Pulmonary artery endothelial cell (primary cell): ENCODE measurements around the gene PROSER3. TPM values are rescaled to one million over a fixed set of nuclear protein-coding genes. Genes with fewer than 3 reads are reported as not detected.
"Not testable (repeated sequence)": the region's sequence is repeated elsewhere in the genome, so short reads cannot be mapped to it uniquely, and the experiment has no call there.

ENCODE experiments used
- DNase-seq: peaks from one replicate; pipeline ENCODE4 v3.0.0-alpha.2; 2011; ENCODE audit warnings: low read depth, low spot score
- total RNA-seq: library from RNA; depleted of rRNA; stranded (reverse); fragments of >200 nt; gene quantifications from 2 replicates; pipeline ENCODE4 v1.2.3, GENCODE V29; 2014

PROSER3 gene
- total RNA-seq, 1 donor from 2014 or later: 3.8 TPM

GRCh38 chr19:35753634-35754369, 4.2 kb upstream of the PROSER3 start:
- DNase-seq: no peak

DNA sequence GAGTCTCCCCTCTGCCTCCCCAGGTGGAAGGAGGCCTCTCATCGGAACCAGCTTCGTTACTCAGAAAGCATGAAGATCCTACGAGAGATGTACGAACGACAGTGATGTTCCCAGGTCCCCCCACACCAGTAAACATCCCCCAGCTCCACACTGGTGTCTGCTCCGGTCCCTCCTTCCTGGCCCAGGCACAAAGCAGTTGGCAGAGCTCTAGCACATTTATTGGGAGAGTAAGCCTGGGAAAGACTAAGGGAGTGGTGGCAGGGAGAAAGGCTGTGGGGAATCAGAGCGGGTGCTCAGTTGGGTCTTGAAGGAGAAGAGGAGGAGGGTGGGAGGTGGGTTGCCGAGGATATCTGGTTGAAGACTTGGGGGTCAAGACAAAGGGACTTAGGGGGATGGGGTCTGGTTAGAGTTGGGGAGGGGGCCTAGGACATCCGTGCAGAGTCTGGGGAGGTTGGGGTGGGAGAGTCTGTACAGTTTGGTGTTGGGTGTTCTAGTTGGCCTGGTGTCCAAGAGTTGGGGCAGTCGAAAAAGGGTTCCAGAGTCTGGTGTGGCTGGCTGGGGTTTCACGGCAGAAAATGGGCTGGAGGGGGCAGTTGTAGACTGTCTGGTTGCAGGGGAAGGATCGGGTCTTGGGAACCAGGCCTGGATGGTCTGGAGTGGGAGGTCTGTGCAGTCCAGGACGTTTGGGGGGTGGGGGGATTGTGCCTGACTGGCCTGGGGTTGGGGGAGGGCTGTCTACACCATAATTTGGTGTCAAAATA, 3.4 kb upstream of the PROSER3 start:
- no peak for DNase-seq

- DNase-seq: no peak
These were observed 2.8 kb upstream of the PROSER3 start for GRCh38 chr19:35755131-35755549.

GRCh38 chr19:35755550-35756376, 2.2 kb upstream of the PROSER3 start:
- no peak for DNase-seq

GRCh38 chr19:35756377-35757230, 1.4 kb upstream of the PROSER3 start, which contains the start of gene HSPB6:
HSPB6 (minus strand) TSS chr19:35757029; CDS start chr19:35757008, 21 bp downstream.
- no peak for DNase-seq

- DNase-seq: no peak
These were observed 686 bp upstream of the PROSER3 start for GRCh38 chr19:35757231-35757748.

GRCh38 chr19:35759697-35760096, 1.7 kb downstream of the PROSER3 start:
- no peak for DNase-seq

GRCh38 chr19:35760711-35761349, 2.9 kb downstream of the PROSER3 start:
- no peak for DNase-seq

- no peak for DNase-seq
These were observed 6.7 kb downstream of the PROSER3 start for GRCh38 chr19:35764432-35765315.

- DNase-seq: no peak
These were observed 8.7 kb downstream of the PROSER3 start for GRCh38 chr19:35766571-35767104.

GRCh38 chr19:35767288-35768081, 9.5 kb downstream of the PROSER3 start:
- no peak for DNase-seq

DNA sequence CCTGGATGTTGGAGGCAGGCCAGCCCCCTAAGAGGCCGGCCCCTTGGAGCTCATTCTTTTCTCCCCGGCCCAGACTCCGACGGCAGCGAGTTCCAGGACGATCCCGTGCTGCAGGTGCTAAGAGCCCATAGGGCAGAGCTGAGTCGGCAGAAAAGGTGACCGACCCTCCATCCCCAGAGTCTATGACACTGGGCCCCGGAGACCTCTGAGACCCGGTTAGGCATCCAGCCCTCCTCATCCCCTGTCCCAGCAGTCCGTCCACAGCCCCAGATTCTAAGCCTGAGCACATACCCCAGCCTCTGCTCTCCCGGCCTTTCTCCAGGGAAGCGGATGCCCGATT, 10.1 kb downstream of the PROSER3 start:
- DNase-seq: no peak

- DNase-seq: not testable (repeated sequence)
These were observed 14.4 kb downstream of the PROSER3 start for GRCh38 chr19:35772362-35772761.

DNA sequence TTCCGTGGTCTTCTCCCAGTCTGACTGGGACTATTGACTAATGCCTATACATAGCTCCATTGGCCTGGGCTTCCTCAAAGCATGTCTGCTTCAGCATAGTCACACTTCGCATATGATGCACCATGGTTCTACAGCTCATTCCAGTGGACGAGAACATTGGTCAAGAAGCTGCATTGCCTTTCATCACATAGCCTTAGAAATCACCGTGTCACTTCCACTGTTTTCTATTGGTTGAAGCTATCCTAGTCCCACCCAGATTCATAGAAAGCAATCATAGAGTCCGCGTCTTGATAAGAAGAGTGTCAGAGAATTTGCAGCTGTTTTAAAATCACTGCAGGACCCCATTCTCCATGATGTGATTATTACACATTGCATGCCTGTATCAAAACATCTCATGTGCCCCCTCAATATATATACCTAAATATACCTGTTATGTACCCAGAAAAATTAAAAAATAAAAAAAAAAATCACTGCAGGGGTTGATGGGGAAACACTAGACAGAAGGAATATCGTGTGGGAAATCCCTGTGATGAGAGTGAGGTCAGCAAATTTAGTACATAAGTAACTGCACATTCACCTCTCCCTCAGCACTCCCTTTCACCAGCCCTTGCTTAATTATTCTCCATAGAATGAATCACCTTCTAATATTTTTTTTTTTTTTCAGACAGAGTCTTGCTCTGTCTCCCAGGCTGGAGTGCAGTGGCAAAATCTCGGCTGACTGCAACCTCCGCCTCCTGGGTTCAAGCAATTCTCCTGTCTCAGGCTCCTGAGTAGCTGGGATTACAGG, 15.2 kb downstream of the PROSER3 start:
- DNase-seq: no peak

GRCh38 chr19:35774274-35775045, 16.5 kb downstream of the PROSER3 start:
- no peak for DNase-seq

GRCh38 chr19:35775046-35775297, 17.0 kb downstream of the PROSER3 start:
- no peak for DNase-seq
